ENCODE data around the gene RPL38.
A peak's percentile ranks its signal among the peaks of the same experiment; 100 is the strongest.

RPL38 gene

GRCh38 chr17:74245145-74245831 is 41.8 kb downstream of the RPL38 start:
- TF ChIP-seq, protein P1, sequence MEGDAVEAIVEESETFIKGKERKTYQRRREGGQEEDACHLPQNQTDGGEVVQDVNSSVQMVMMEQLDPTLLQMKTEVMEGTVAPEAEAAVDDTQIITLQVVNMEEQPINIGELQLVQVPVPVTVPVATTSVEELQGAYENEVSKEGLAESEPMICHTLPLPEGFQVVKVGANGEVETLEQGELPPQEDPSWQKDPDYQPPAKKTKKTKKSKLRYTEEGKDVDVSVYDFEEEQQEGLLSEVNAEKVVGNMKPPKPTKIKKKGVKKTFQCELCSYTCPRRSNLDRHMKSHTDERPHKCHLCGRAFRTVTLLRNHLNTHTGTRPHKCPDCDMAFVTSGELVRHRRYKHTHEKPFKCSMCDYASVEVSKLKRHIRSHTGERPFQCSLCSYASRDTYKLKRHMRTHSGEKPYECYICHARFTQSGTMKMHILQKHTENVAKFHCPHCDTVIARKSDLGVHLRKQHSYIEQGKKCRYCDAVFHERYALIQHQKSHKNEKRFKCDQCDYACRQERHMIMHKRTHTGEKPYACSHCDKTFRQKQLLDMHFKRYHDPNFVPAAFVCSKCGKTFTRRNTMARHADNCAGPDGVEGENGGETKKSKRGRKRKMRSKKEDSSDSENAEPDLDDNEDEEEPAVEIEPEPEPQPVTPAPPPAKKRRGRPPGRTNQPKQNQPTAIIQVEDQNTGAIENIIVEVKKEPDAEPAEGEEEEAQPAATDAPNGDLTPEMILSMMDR (IDR thresholded peaks at IDR 0.05; ENCODE audit: low read depth, low read length), result peak; percentile 30
- DNase-seq, result peak; percentile 40

DNA sequence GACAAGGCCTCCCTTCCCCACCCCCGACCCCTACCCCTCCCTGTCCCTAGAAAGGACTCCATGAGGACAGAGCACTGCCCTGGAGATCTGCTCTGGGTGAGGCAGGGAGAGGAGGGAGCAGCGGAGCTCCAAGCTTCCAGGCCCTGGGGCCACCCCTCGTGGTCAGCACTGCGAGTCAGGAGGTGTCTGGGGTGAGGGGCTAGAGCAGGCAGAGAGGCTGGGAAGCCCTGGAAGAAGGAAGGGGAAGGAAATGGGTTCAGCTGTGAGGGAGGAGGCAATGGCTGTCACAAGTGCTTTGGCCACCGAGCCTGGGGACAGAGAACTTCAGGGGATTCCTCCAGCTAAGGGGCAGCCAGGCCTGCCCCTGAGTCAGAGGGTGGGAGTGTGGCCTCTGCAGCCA is 42.4 kb downstream of the RPL38 start:
- TF ChIP-seq, protein P1 (IDR thresholded peaks at IDR 0.05; ENCODE audit: low read depth, low read length), result no peak
- no peak for DNase-seq
- H3K4me3 ChIP-seq (ENCODE audit: low read depth, low read length), result no peak overlapping the region

More at GRCh38 chr17:74245145-74245831, 41.8 kb downstream of the RPL38 start:
- Histone ChIP-seq H3K9me3 (ENCODE audit: severe bottlenecking) (no peaks in the 10 kb centered on the region), H3K4me3 (ENCODE audit: low read depth, low read length) (no peak overlapping the region), H3K27me3 (ENCODE audit: insufficient read depth, low read depth, severe bottlenecking) (no peaks in the 10 kb centered on the region), H3K36me3 (peaks cover 13% of the 10 kb centered on the region), H3K27ac (no peak overlapping the region)

GRCh38 chr17:74249590-74250270 is 46.3 kb downstream of the RPL38 start:
- no peak for DNase-seq
- Histone ChIP-seq H3K9me3 (ENCODE audit: severe bottlenecking) (no peaks in the 10 kb centered on the region), H3K36me3 (peaks cover 30% of the 10 kb centered on the region), H3K27me3 (ENCODE audit: insufficient read depth, low read depth, severe bottlenecking) (no peaks in the 10 kb centered on the region), H3K27ac (no peak overlapping the region), H3K4me3 (ENCODE audit: low read depth, low read length) (no peak overlapping the region)
- TF ChIP-seq, protein P1 (IDR thresholded peaks at IDR 0.05; ENCODE audit: low read depth, low read length), result no peak

More for the DNA sequence above, 42.4 kb downstream of the RPL38 start:
- no peak overlapping the region for H3K27ac ChIP-seq
- no peaks in the 10 kb centered on the region for H3K9me3 ChIP-seq (ENCODE audit: severe bottlenecking)
- H3K27me3 ChIP-seq (ENCODE audit: insufficient read depth, low read depth, severe bottlenecking), result no peaks in the 10 kb centered on the region
- peaks cover 13% of the 10 kb centered on the region for H3K36me3 ChIP-seq

- no peak for DNase-seq
- Histone ChIP-seq H3K27me3 (ENCODE audit: insufficient read depth, low read depth, severe bottlenecking) (no peaks in the 10 kb centered on the region), H3K36me3 (peaks cover 34% of the 10 kb centered on the region), H3K4me3 (ENCODE audit: low read depth, low read length) (no peak overlapping the region), H3K9me3 (ENCODE audit: severe bottlenecking) (no peaks in the 10 kb centered on the region), H3K27ac (no peak overlapping the region)
- TF ChIP-seq, protein P1 (IDR thresholded peaks at IDR 0.05; ENCODE audit: low read depth, low read length), result no peak
Observed at GRCh38 chr17:74250324-74250995, 47.0 kb downstream of the RPL38 start.

DNA sequence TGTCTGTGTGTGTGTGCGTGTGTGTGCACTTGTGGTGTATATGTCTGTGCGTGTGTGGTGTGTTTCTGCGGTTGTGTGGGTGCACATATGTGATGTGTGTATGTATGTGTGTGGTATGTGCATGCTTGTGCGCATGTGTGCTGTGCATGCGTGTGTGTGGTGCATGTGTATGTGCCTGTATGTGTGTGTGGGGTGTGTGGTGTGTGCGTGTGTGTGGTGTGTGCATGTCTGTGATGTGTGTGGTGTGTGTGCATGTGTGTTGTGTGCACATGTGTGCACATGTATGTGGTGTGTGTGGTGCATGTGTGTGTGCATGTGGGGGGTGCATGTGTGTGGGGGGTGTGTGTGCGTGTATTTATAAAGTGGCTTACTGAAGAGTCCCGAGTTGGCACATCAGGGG is 47.6 kb downstream of the RPL38 start:
- no peak for DNase-seq
- H3K4me3 ChIP-seq (ENCODE audit: low read depth, low read length), result no peak overlapping the region
- H3K9me3 ChIP-seq (ENCODE audit: severe bottlenecking), result no peaks in the 10 kb centered on the region
- peaks cover 34% of the 10 kb centered on the region for H3K36me3 ChIP-seq
- TF ChIP-seq, protein P1 (IDR thresholded peaks at IDR 0.05; ENCODE audit: low read depth, low read length), result no peak
- no peak overlapping the region for H3K27ac ChIP-seq
- no peaks in the 10 kb centered on the region for H3K27me3 ChIP-seq (ENCODE audit: insufficient read depth, low read depth, severe bottlenecking)
